NCI-H2196 (cell line): Measurements from ENCODE around the gene PIM2.
"Not testable (repeated sequence)": the region's sequence is repeated elsewhere in the genome, so short reads cannot be mapped to it uniquely, and the experiment has no call there.

ENCODE experiments used
- DNase-seq: peaks from one replicate; lab custom pipeline; 2025; ENCODE audit not compliant: unreplicated experiment; lab: John Stamatoyannopoulos, UW

Gene PIM2

DNA sequence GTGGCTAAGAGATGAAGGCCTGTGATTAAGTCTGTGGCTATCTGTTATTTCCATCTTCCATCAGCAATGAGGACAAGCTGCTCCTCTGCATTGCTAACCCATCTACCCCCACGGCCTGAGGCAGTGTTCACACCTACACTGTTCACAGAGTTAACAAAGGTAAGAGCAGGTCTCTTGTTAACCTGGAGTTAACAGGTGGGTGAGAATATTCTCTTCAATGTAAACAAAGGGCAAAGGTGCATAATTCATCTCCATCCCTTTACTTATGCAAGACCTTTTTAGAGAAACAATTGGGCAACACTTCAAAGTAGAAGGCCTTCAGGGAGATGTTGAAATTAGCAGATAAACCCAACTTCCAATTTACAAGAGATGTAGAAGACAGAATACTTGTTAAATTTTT, 10.2 kb downstream of the PIM2 start:
- no peak for DNase-seq

DNA sequence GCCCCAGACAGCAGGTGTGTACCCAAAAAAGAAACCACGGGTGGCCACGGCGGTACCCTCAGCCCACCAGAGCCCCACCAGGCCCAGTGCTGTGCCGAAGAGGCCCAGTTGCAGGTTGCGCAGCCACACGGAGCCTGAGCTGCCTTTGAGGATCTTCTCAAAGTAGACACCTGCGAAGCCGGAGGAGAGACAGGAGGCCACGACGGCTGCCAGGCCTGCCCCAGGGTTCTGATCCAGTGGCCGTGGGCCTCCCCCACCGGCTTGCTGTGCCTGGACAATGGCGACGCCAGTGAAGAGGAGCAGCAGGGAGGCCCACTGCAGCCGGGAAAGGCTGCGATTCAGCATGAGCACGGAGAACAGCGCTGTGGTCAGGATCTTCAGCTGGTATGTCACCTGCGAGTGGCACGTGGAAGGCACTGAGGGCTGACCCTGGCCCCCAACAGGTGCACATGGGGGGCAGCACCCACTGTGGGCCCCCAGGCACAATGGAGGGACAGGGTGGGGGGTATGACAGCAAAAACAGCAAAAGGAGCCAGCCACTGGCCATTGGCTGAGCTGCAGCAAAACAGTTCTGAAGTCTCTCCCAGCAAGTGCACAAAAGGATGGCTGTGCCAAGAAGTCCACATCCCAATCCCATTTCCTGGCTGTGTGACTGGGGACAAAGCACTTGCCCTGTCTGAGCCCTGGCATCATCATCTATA, 13.6 kb downstream of the PIM2 start:
- DNase-seq = no peak

DNA sequence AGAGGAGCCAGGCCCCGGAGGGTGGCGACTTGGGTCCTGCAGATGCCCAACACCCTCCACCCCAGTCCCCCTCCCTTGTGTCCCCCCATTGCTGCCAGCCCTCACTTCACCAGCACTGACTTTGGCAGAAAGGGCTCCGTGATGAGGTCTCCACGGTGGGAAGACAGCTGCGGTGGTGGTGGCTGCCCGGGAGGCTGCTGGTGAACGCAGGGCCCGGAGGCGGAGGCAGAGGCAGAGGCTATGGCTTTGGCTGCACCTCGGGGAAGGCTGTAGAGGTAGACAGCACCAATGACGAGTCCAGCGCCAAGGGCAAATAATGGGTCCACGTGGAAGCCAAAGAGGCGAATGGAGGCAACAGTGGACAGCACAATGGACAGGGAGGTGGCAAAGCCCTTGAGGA, 14.2 kb downstream of the PIM2 start:
- DNase-seq = no peak

DNA sequence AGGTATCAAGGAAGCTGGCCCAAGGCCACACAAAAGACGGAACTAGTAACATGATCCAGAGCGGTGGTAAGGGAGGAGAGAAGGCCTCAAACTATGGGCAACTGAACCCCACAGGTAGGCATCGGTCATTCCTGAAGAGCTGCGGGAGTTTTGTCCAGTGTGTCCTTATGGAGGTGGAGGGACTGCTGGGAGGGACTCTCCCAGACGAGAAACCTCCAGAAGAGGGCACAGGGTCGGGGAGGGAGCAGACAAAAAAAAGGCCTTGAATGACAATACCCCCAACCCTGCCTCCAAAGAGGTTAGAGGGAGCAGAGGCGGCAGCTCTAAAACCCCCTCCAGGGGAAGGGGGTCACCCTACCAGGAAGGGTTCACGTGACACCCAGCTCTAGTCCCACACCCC, 14.6 kb downstream of the PIM2 start:
- DNase-seq = no peak

DNA sequence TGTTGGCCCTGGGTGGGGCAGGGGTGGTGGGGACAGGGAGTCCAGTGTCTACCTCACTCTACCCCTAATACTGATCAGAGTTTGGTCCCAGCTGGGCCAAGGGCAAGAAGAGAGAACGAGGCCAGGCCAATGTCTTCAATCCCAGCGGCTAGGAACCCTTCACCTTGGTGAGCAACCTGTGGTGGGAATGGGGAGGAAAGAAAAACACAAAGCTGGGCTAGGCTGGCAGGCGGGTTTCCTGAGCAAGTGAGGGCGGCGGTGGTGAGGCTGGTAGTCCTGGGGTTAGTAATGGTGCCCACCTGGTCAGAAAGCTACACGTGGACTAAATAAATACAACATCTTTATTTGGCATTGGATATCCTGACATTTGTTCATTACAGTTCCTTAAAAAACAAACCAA, 15.5 kb downstream of the PIM2 start:
- no peak for DNase-seq

DNA sequence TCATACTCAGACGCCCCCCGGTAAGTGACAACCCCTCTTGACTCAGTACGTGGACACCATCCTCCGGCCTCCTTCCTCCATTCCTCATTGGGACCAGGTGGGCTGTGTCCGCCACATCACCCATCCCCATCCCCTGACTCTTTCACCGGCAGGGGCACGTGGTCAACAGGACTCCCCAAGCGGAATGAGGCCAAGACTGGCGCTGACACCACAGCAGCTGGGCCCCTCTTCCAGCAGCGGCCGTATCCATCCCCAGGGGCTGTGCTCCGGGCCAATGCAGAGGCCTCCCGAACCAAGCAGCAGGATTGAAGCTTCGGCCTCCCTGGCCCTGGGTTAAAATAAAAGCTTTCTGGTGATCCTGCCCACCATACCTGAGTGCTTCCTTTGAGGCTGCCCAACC, 16.0 kb downstream of the PIM2 start:
- DNase-seq = no peak

DNA sequence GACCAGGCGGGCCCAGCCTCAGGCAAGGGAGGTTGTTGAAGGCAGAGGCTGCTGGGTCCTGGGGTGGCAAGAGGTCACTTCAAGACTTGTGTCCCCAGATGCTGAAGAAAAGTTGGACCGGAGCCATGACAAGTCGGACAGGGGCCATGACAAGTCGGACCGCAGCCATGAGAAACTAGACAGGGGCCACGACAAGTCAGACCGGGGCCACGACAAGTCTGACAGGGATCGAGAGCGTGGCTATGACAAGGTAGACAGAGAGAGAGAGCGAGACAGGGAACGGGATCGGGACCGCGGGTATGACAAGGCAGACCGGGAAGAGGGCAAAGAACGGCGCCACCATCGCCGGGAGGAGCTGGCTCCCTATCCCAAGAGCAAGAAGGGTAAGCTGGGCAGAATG, 16.7 kb downstream of the PIM2 start:
- DNase-seq = no peak

DNA sequence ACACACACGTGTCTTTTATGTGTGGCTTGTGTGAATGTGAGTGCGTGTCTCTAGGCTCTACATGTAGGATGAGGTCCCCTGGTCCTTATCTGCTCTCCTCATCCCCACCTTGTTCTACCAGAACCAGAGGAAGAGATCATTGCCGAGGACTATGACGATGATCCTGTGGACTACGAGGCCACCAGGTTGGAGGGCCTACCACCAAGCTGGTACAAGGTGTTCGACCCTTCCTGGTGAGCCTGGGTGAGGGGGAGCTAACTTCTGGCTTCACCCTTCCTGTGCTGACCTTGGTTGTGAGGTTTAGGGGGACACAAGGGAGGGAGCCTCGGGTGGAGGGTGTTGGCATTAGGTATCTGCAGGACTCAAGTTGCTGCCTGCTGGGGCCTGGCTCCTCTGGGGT, 17.8 kb downstream of the PIM2 start:
- DNase-seq = no peak

DNA sequence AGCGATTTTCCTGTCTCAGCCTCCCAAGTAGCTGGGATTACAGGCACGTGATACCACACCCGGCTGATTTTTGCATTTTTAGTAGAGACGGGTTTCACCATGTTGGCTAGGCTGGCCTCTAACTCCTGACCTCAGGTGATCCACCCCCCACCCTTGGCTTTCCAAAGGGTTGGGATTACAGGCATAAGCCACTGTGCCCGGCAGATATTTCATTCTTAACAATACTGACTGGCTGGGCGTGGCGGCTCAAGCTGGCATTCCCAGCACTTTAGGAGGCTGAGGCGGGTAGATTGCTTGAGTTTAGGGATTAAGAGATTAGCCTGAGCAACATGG, 19.8 kb downstream of the PIM2 start:
- DNase-seq = no peak

DNA sequence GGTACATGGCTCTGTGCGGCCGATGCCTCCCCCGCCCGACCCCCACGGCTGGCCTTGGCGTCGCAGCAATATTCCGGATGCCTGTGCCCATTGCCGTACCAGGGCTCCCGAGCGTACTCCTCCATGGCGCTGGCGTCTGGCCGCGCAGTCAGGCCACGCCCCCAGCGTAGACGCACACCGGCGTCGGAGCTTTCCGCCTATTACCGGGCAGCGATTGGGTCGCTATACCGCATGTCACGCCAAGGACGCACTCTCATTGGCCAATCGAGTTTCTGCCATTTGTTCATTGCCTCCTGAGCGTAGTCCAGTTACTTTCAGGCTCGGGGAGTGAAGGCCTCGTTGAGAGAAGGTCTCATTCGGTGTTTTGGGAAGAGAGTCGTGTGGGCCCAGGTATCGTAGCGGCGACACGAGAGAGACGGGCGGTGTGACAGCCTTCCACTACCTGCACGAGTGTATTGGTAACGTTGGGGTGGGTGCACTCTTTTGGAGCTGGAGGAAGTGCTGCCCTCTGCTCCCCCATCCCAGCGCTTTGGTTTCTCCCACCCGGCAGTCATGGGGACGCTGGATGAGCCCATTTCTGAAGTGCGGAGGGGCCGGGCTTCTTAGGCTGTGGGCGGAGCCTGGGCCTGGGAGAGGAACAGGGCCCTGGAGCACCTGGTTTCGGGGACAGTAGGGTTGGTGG, 21.1 kb downstream of the PIM2 start, which contains the start of the genes PQBP1 and TIMM17B:
Gene PQBP1, plus strand, starts transcription at position 306 of the 682 bp plus-strand sequence. CDS start 580 bp downstream, outside the sequence.
Gene TIMM17B, minus strand, starts transcription at position 144 of the 682 bp plus-strand sequence. Its CDS starts 19 bp downstream, at position 125.
- DNase-seq = peak; percentile 88

DNA sequence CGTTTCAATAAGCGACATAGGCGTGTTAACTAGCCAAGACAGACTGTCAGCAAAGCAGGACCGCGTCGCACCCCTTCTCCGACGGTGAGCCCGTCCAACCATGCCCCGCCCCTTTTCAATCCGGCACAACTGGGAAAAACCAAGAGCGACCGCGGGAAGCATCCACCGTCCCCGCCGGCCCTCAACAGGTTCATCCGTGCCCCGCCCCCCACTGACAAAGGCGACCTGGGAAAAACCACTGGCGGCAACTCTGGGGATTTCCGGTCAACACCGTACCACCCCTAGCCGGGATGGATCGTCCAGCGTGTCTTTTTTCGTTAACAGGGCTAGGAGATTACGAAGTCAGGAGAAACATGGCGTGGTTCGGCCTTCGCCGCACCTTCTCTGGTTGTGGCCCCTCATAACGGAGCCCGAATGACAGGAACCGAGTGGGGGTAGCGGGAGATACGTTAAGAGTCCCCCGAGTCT, 21.6 kb downstream of the PIM2 start:
- DNase-seq = peak; percentile 81

DNA sequence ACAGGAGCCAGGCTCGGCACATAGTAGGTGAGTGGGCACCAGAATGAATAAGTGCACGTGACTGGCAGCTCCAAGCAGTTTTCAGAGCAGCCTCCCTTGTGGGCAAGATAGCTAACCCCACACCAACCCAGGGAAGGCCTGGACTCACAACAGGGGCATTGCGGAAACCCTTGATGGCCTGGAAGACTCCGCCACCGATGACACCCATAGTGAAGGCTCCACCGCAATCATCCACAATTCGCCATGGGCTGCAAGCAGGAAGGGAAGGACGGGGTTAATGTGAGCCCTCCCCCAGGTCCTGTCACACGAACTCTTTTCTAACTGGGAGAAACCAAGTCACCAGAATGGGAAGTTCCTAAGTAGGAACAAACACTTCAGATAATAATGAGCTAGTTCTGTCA, 22.2 kb downstream of the PIM2 start:
- no peak for DNase-seq

DNA sequence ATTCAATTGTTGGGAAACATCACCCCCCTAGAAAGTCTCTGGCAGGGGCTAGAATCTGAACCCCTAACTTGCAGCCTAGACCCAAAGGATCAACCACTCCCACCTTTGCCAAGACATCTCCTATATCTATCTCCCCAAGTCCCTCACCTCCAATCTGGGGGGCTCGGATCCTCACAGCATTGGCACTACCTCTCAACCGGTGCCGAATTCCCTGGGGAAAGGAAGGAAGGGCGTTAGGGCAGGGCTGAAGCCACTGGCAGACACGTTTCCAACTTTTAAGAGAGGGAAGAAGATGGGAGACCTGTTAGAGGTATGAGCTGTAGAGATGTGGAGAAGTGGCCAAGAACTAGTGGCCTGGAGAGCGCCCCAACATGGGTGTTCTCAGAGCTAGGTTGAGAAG, 23.9 kb downstream of the PIM2 start:
- DNase-seq = no peak

DNA sequence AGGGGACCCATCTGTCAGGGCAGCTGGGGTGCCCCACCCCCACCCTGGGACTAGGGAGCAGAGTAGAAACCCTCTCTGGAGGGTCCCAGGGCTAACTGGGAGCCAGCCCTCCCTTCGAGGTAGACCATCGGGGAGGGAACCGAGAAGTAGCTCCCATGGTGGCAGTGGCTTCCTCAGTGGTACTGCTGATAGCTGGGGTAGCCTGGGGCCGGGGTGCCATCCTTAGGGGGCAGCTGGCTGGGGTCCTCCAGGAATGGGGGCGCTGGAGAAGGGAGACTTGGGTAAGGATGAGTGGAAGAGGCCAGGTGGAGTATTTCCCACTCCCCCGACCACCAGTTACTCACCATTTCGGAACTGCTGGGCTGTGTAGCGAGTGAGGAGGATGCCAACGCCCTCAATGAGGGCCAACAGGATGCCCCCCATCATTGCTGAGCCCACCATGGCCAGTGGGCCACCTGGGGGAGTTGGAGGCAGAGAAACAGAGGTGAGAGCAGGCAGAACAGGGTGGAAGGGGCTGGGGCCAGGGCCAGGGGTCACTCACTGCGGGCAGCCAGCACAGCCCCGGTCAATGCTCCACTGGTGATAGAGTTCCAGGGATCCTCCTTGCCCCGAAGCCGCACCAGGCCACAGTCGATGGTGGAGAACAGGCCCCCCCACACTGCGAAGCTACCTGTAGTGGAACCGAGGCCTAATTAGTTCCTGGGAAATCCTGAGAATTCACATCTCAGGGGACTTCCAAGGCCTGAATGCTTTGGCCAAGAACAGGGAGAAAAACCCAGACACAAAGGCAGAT, 25.1 kb downstream of the PIM2 start:
- DNase-seq = no peak

DNA sequence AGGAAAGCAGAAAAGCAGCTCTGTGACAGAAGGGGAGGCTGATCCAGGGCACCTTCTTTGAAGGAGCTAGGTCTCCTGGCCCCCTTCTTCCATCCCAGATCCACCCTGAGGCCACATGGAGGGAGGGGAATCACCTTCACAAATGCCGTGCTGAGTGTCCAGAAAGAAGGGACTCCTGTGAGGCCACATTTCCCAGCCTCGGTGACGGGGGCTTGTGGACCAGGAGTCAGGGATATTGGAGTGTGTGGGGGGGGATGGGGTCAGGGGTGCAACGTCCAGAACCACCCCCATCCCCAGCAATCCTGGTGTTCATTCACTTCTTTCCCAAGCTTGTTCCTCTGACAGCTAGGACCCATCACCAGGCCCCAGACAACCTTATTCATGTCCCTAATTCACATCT, 25.9 kb downstream of the PIM2 start:
- no peak for DNase-seq

DNA sequence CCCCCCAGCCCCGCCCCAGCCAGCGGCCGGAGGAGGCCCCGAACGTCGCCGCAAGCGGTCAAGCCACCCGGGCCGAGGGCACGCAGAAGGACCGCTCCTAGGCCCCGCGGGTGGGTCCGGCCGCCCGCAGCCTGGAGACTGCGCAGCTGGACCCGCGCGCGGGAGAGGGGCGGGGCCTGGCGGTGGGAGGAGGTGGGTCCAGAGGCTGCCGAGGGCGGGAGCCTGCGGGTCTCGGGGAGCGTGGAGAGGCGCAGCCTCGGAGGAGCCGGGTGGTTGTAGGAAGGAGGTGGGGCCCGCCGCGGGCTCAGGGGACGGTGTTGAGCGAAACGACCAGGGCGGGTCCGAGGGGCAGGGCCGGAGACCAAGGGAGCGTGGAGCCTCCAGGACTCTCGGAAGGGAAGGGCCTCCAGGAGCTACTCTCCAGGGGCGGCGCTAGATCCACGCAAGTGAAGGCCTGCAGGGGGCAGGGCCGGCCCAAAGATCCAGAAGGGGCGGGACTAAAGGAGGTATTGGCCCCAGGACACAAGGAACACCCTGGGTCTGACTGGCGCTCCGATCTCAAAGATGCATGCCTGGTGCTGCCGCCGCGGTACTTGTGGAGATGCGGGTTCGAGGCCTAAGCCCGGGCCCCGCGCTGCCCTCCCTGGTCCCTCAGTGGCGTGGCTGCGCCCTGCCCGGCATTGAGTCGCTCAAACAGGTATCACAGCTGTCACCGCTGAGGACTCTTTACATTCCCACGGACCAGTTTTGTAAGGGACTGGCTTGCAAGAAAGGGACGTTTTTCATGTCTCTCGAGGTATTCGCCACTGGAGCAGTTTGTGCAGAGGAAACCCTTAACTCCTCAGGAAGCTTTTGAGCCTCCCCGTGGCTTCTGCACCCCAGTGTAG, 27.2 kb downstream of the PIM2 start:
- peak; percentile 82 for DNase-seq

DNA sequence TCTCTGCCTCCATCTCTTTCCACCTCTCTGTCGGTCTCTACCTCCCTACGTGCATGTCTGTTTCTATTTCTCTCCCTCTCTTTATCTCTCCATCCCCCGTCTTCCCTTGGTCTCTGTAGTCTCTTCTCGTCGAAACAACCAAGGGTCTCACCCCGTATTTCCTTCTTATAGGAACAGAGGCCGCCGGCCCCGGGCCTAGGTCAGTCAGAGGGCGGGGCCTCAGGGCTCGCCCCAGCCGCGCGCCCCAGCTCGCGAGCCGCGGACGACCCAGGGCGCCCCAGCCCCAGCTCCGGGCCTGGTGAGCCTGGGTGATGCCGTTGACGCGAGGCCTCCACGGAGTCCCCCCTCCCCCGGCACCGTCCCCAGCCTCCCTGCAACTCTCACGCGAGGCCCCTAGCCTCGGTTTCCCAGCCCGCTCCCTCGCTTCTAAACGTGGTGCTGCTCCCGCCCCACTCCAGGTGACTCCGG, 27.9 kb downstream of the PIM2 start:
- DNase-seq = no peak

DNA sequence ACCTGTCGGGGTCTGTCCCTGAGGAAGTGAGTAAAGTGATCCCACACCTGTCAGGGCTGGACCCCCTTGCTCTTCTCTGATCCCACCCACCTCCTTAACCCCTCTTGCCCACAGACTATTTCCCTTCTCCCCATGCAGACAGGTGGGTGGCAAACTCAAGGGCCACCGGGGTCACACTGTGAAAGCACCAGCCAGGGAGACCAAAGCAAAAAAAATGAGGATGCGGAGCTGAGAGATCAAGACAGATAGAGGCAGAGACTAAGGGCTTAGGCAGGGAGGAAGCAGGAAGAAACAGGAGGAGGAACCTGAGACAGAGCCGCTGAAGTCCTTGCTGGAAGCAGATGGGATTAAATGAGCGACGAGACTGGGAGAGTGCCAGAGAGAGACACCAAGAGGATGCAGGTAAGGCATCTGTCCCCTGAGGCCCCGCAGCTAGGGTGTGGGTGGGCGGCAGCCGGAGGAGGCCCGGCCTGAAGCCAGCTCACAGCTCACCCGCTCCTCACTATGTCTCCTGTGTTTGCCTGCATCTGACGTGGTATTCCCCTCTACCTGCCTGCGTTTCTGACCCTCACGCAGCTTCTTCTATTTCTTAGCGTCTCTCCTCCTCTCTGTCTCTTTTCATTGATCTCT, 28.4 kb downstream of the PIM2 start:
- DNase-seq = no peak

DNA sequence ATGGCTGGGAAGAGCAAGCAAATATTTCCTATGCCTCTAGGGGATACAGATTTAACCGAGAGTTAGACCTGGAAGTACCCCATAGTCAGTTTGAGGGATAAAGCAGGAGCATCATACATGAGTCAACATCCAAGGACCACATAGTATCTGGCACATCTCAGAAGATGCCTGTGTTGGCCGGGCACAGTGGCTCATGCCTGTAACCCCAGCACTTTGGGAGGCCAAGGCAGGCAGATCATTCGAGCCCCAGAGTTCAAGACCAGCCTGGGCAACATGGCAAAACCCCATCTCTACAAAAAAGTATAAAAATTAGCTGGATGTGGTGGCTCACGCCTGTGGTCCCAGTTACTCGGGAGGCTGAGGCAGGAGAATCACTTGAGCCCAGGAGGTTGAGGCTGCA, 32.2 kb downstream of the PIM2 start:
- DNase-seq = not testable (repeated sequence)

DNA sequence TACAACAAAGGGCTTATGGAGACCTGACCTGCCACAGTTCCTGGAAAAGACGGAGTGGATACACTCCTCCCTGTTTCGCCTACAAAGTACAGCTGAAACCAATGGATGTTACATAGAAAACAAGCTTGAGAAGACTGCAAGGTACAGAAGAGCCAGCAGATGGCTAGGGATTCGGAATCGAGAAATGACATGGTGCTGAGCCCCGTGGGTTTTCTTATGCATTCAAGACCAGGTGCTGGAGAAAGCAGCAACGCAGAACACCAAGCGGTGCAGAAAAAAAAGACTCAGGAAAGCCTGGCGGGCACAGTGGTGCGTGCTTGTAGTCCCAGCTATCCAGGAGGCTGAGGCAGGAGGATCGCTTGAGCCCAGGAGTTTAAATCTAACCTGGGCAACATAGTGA, 35.1 kb downstream of the PIM2 start:
- no peak for DNase-seq
